T47D (cell line): ENCODE measurements around the gene IL17RD.

Experiments used
- DNase-seq, 2 experiments: peaks; one replicate each; pipeline versions ENCODE4 v3.0.0 to v3.0.0-alpha.2; 2011 to 2012; ENCODE audit warnings: low read depth in 1 of 2, low spot score in 1 of 2
- JUND ChIP-seq: IDR thresholded peaks from 2 replicates; pipeline ENCODE4 v1.6.1; 2012; ENCODE audit warnings: low read depth
- in situ Hi-C: cut with HindIII; loops from 2 replicates; pipeline ENCODE4 v1.10.0; 2016; ENCODE audit warnings: low sequenced_read_pairs, low pct_unique_long_range_greater_than_20kb

Gene IL17RD

GRCh38 chr3:57152151-57153143 lies 12.7 kb downstream of the IL17RD start:
- no peak for TF ChIP-seq JUND
- no peak for DNase-seq
- in situ Hi-C loops = no loop called here

GRCh38 chr3:57151749-57152148 lies 13.4 kb downstream of the IL17RD start:
- in situ Hi-C loops = no loop called here
- TF ChIP-seq JUND = no peak
- no peak for DNase-seq

- DNase-seq = no peak
- in situ Hi-C loops = no loop called here
- TF ChIP-seq JUND = no peak
Observed at GRCh38 chr3:57151021-57151449, 14.1 kb downstream of the IL17RD start.

- DNase-seq = no peak
- in situ Hi-C loops = no loop called here
- TF ChIP-seq JUND = no peak
Observed at GRCh38 chr3:57150113-57150581, 15.0 kb downstream of the IL17RD start.

- peak; percentile 16 to 19 for DNase-seq
- in situ Hi-C loops = no loop called here
- no peak for TF ChIP-seq JUND
Observed at GRCh38 chr3:57147071-57147470, 18.1 kb downstream of the IL17RD start.

- no peak for DNase-seq
- no peak for TF ChIP-seq JUND
- in situ Hi-C loops = no loop called here
Observed at GRCh38 chr3:57145852-57146251, 19.3 kb downstream of the IL17RD start.

- DNase-seq = no peak
- TF ChIP-seq JUND = no peak
- in situ Hi-C loops = no loop called here
Observed at GRCh38 chr3:57144952-57145351, 20.2 kb downstream of the IL17RD start.

GRCh38 chr3:57143886-57144459 lies 21.2 kb downstream of the IL17RD start:
- in situ Hi-C loops = no loop called here
- no peak for DNase-seq
- TF ChIP-seq JUND = no peak

- DNase-seq = no peak
- no peak for TF ChIP-seq JUND
- in situ Hi-C loops = no loop called here
Observed at GRCh38 chr3:57142411-57142723, 22.8 kb downstream of the IL17RD start.

GRCh38 chr3:57141719-57142410 lies 23.3 kb downstream of the IL17RD start:
- in situ Hi-C loops = no loop called here
- DNase-seq = no peak
- no peak for TF ChIP-seq JUND

- DNase-seq = no peak
- no peak for TF ChIP-seq JUND
- in situ Hi-C loops = no loop called here
Observed at GRCh38 chr3:57140894-57141293, 24.3 kb downstream of the IL17RD start.

GRCh38 chr3:57135964-57136719 lies 29.0 kb downstream of the IL17RD start:
- in situ Hi-C loops = no loop called here
- DNase-seq = no peak
- no peak for TF ChIP-seq JUND
